ENCODE measurements around the gene DNAJB13.

DNAJB13 gene

DNA sequence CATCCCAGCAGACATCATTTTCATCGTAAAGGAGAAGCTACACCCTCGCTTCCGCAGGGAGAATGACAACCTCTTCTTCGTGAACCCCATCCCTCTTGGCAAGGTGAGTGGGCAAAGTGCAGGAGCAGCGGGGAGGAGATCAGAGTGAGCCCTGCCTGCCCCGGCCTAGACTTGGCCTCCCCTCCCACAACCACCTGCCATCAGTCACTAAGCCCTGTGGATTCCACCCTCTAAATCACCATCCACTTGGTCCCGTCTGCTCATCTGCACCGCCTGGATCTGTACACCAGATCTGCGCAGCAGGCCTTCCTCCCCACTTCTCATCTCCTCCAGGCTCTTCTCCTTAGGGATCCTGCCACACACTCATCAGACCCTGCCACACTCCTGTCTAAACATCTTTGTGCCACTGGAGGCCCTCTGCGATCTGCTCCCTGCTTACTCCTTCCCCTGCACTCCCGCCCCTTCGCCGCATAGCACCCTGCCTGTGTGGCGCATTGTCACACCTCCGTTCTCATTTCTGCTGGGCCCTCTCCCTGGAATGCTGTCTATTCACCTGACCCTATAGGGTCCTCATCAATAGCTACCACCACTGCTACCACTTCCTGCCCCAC lies 17.6 kb downstream of the DNAJB13 start:
- no peak for DNase-seq (ENCODE audit: extremely low read depth, low read depth)
- H3K4me3 ChIP-seq (replicated peaks; ENCODE audit: low read depth, low read length): no peak overlapping the region
- TF ChIP-seq, protein P1, sequence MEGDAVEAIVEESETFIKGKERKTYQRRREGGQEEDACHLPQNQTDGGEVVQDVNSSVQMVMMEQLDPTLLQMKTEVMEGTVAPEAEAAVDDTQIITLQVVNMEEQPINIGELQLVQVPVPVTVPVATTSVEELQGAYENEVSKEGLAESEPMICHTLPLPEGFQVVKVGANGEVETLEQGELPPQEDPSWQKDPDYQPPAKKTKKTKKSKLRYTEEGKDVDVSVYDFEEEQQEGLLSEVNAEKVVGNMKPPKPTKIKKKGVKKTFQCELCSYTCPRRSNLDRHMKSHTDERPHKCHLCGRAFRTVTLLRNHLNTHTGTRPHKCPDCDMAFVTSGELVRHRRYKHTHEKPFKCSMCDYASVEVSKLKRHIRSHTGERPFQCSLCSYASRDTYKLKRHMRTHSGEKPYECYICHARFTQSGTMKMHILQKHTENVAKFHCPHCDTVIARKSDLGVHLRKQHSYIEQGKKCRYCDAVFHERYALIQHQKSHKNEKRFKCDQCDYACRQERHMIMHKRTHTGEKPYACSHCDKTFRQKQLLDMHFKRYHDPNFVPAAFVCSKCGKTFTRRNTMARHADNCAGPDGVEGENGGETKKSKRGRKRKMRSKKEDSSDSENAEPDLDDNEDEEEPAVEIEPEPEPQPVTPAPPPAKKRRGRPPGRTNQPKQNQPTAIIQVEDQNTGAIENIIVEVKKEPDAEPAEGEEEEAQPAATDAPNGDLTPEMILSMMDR (IDR thresholded peaks at IDR 0.05; ENCODE audit: low read depth, low read length, missing control alignments): no peak

DNA sequence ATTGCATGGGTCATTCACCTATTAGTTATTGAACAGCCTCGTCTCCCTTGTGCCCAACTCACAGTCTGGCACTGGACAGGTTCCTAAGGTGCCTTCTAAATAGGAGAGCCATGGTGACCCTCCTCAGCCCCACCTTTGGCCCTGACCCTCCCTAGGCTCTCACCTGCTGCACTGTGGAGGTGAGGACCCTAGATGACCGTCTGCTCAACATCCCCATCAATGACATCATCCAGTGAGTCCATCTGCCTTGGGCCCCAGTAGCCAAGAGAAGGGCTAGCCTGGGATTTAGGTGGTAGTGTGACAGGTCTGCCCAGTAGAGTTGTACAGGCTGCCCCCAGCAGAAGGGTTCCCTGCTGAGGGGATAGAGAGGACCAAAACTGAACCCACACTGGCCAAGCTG lies 18.3 kb downstream of the DNAJB13 start:
- H3K4me3 ChIP-seq (replicated peaks; ENCODE audit: low read depth, low read length): no peak overlapping the region
- DNase-seq (ENCODE audit: extremely low read depth, low read depth): no peak
- TF ChIP-seq, protein P1 (IDR thresholded peaks at IDR 0.05; ENCODE audit: low read depth, low read length, missing control alignments): no peak

DNA sequence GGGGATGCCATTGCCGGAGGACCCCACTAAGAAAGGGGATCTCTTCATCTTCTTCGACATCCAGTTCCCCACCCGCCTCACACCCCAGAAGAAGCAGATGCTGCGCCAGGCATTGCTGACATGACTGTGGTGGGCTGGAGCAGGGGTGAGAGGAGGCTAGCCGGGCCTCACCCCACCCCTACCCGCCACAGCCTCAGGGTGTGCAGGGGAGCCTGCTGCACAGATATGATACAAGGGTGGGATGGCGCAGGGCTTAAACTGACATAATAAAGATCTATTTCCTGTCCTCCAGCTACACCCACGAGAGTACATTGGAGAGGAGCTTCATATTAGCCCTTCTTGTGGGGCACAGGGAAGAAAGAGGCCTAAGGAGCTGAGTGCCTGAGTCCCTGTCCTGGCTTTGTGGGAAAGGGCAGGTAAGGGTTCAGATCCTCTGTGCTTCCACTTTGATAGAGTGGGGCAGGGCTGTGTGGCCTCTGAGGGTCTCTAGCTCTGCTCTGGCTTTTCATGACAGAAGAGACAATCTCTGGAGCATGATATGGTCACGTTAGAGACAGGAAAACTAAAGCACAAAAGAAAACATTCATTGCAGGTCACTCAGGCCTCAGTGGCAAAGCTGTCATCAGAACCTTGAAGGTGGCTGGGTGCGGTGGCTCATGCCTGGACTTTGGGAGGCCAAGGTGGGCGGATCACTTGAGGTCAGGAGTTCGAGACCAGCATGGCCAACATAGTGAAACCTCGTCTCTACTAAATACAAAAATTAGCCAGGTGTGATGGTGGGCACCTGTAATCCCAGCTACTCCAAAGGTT lies 19.4 kb downstream of the DNAJB13 start:
- TF ChIP-seq, protein P1 (IDR thresholded peaks at IDR 0.05; ENCODE audit: low read depth, low read length, missing control alignments): no peak
- DNase-seq (ENCODE audit: extremely low read depth, low read depth): no peak
- no peak overlapping the region for H3K4me3 ChIP-seq (replicated peaks; ENCODE audit: low read depth, low read length)

DNA sequence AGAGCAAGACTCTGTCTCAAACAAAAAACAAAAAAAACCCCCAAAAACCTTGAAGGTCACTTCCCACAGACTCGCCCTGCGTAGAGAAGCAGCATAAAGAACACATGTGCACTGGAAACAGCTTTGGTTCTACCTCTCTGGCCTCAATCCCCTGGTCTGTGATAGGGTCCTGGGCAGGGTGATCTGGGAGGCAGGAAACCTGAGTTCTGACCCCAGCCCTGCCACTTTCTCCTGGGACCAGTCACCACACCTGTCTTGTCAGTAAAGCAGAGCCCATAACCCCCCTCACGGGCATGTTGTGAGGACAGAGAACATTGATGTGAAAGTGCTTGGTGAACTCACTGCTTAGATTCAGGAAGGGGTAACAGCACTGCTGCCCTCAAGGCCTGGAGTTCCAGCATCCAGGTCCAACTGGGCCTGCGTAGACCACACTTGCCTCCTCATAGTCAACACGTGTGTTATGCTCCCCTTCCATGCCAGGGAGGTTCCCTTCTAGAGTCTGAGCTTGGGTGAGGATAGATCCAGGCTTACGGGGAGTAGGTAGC lies 20.4 kb downstream of the DNAJB13 start:
- TF ChIP-seq, protein P1 (IDR thresholded peaks at IDR 0.05; ENCODE audit: low read depth, low read length, missing control alignments): no peak
- no peak for DNase-seq (ENCODE audit: extremely low read depth, low read depth)
- no peak overlapping the region for H3K4me3 ChIP-seq (replicated peaks; ENCODE audit: low read depth, low read length)

DNA sequence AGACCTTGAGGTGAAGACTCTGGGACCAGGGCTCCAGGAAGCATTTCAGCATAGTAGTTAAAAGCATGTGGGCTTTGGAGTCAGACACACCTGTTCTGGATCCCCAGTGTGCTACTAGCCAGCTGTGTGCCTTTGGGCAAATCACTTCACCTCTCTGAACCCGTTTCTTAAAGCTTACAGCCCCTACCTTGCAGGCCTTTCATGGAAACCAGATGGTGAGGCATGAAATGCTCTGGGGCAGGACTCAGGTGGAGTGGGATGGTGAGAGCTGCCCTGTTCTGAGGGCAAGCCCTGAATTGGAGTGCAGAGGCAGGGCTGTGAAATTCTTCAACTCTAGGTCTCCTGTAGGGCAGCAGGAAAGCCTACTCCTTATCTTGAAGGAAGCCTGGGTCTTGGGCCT lies 21.4 kb downstream of the DNAJB13 start:
- no peak for DNase-seq (ENCODE audit: extremely low read depth, low read depth)
- no peak overlapping the region for H3K4me3 ChIP-seq (replicated peaks; ENCODE audit: low read depth, low read length)
- TF ChIP-seq, protein P1 (IDR thresholded peaks at IDR 0.05; ENCODE audit: low read depth, low read length, missing control alignments): no peak

DNA sequence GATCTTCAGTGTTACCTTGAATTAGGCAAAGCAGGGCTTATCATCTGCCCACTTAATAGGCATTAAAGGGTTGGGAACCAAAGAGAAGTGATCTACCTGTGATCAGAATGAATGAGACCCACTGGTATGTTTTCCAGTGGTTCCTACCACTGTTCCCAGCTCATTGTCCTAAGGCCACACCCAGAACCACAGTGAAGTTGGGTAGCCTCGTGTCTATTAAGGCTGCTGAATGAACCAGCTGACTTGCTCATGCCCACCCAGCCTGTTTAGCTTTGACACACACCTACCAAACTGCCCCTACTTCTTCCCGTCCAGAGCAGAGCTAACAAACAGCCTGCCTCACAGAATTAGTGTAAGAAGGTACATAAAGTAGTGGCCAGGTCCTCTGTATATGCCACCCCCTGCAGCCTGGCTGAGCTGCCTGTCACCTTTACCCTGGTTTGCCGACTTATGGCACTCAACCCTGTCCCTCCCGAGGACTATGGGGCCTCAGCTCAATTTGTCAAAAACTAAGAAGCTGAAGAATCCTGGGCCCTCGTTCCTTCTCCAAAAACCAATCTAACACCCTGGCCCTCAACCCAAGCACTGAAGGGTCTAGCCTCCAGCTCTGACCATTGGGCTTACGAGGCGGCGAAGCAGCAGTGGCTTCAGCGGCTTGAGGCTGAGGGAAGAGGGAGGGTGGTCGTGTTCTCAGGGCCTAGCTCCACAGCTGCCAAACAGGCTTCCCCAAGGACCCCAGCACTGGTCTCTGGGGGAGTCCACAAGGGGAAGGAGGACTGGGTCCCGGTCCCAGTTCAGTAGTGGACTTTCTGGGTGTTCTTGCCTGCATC lies 22.0 kb downstream of the DNAJB13 start:
- TF ChIP-seq, protein P1 (IDR thresholded peaks at IDR 0.05; ENCODE audit: low read depth, low read length, missing control alignments): no peak
- no peak for DNase-seq (ENCODE audit: extremely low read depth, low read depth)

More for the DNA sequence above, 22.0 kb downstream of the DNAJB13 start:
- no peak overlapping the region for H3K4me3 ChIP-seq (replicated peaks; ENCODE audit: low read depth, low read length)

Measured in HFF-Myc (cell line).